COLO668 (cell line): ENCODE results near the gene MYCBPAP.
A peak's percentile ranks its signal among the peaks of the same experiment; 100 is the strongest.

Experiments used
- DNase-seq: peaks from one replicate; lab custom pipeline; 2025; ENCODE audit not compliant: unreplicated experiment; lab: John Stamatoyannopoulos, UW

MYCBPAP gene

GRCh38 chr17:50535407-50535806 is 27.2 kb downstream of the MYCBPAP start:
- DNase-seq, result no peak

DNA sequence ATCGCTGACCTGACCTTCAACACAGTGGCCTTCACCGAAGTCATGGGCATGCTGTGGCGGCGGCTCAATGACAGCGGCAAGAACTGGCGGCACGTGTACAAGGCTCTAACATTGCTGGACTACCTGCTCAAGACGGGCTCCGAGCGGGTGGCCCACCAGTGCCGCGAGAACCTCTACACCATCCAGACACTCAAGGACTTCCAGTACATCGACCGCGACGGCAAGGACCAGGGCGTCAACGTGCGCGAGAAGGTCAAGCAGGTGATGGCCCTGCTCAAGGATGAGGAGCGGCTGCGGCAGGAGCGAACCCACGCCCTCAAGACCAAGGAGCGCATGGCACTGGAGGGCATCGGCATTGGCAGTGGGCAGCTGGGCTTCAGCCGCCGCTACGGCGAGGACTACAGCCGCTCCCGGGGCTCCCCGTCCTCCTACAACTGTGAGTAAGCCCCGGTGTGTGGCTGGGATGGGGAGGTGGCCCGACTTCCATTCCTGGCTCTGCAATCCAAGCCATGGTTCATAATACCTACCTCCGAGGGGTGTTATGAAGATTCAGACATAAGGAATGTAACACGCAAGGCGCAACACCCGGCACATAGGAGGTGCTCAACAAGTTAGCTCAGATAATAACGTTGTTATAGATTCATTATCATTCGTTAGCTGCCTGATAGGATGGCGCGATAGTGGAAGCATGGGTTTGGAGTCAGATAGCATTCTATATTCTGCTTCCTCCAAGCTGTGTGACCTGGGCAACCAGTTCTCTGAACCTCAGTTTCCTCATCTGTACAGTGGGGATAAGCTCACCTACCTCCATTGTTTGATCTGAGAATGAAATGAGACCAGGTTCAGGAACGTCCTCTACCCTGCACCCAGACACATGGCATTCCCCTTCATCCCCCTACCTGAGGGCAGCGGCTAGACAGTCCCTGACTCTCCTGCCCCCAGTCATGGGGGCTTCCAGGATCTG is 28.7 kb downstream of the MYCBPAP start:
- no peak for DNase-seq

DNA sequence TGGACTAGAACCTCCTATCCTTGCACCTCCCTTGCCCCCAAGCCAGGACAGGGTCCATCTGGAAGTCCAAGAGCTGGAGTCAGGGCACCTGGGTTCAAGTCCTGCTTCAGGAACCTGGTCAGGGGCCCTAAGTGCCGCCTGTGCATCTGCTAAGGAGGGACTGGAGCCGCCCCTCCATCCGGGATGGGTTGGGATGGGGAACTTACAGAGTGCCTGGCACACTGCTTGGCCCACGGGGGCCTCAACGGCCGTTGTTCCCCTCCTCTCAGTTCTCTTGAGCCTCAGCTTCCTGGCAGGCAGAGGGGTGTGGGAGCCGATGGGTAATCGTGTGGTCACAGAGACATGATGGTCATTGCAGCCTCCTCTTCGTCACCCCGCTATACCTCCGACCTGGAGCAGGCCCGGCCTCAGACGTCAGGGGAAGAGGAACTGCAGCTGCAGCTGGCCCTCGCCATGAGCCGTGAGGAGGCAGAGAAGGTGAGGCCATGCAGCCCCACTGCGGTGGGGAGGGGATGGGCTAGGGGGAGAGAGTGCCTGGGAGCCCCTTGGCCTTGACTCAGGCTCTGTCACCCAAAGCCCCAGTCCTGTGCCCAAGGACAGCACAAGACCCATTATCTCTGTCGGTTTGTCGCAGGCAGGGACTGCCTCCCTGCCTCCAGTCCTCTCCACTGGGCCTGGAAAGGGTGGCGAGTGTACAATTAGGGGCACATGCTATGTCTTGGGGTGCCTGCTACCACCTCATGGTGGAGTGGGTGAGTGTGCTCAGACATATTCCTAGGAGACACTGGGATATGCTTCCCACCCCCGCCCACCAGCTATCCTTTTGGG is 29.7 kb downstream of the MYCBPAP start:
- no peak for DNase-seq

DNA sequence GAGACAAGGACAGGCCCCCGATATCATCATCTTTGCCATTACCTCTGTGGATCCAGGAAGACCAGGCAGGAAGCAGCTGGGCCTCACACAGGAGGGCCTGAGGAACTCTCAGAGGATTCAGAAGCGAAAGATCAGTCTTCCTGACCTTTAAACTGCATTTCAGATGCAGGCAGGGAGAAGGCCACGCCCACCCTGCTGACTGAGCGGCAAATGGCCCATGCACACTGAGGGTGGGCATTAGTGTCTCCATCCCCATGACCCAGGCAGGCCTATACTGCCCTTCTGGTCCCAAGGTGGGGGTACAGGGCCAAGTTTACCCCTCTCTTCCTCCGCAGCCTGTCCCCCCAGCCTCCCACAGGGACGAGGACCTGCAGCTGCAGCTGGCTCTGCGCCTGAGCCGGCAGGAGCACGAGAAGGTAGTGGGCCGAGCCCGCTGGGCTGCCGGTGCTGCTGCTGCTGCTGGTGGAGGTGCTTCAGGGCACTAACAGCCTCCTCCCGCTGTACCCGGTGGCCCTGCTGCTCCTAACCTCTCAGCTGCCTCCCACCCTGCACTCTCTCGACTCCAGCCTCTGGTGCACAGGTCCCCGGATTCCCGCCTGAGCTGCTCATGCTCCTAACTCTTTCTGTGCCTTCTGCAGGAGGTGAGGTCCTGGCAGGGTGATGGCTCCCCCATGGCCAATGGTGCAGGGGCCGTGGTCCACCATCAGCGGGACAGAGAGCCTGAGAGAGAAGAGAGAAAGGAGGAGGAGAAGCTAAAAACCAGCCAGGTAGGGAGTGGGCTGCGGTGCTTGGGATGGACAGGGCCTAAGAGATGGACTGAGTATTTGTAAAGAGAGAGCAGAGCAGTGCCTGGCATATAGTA is 30.5 kb downstream of the MYCBPAP start:
- DNase-seq, result no peak

- peak; percentile 13 for DNase-seq
These were observed 31.7 kb downstream of the MYCBPAP start for GRCh38 chr17:50539762-50540559.

DNA sequence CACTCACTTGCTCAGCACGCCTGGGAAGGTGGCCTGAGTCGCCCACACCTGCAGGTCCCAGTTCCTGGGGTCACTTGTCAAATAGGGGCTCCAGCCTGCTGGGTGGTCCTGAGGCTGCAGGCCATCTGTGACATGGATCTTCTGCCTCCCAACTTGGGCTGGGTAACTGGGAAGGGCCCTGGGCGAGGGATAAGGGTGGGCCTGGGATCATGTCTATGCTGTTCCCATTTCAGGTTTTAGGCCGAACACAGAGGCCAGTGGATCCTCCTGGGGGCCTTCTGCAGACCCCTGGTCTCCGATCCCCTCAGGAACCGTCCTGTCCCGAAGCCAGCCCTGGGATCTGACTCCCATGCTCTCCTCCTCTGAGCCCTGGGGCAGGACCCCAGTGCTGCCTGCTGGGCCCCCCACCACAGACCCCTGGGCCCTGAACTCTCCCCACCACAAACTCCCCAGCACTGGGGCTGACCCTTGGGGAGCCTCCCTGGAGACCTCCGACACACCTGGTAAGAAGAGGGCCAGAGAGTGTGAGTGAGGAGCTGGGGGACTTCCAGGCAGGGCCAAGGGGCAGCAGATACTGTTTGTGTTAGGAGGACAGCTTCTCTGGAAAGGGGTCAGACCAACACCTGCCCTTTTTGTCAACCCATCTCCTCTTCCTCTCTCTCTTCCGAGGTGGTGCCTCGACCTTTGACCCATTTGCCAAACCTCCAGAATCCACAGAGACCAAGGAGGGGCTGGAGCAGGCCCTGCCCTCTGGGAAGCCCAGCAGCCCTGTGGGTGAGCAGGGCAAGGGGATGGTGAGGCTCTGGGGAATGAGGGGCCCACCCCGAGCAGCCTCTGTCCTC is 32.5 kb downstream of the MYCBPAP start:
- DNase-seq, result no peak

DNA sequence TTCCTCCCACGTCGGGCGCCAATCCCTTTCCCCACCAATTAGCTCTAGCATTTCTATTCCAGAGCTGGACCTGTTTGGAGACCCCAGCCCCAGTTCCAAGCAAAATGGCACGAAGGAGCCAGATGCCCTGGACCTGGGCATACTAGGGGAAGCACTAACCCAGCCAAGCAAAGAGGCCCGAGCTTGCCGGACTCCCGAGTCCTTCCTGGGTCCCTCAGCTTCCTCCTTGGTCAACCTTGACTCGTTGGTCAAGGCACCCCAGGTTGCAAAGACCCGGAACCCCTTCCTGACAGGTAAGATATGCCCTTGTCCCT is 33.1 kb downstream of the MYCBPAP start:
- no peak for DNase-seq

DNA sequence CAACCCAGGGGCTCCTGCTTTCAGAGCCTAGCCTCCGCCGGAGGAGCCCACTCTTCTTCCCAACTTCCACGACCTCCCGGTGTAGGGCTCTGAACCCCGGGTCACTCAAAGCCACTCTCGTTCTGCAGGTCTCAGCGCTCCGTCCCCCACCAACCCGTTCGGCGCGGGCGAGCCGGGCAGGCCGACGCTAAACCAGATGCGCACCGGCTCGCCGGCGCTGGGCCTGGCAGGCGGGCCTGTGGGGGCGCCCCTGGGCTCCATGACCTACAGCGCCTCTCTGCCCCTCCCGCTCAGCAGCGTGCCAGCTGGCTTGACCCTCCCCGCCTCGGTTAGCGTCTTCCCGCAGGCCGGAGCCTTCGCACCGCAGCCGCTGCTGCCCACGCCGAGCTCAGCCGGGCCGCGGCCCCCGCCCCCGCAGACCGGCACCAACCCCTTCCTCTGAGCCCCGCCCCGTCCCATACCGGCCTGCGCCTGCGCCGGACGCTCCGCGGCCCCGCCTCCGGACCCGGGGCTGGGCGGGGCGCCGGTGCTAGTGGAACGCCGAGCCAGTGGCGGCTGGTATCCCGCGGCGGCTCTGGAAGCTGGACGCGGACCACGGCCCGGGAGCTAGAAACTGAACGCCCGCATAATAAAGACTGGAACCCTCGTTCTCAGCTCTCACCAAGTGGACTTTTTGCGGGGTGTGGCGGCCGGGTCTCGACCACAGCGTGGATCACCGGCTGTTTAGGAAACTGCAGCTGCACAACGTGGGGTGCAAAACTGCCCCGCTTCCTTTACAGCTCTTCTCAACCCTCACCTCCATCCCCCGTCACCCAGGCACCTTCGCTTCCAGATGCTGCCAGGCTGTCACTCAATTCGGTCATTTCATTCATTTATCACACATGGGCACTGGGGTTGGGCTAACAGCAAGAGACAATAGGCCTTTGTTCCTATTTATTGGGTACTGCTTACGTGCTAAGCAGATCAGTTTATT is 33.8 kb downstream of the MYCBPAP start:
- peak; percentile 73 for DNase-seq

GRCh38 chr17:50542795-50543774 is 34.8 kb downstream of the MYCBPAP start:
- peak; percentile 9 for DNase-seq

GRCh38 chr17:50544516-50544915 is 36.3 kb downstream of the MYCBPAP start:
- DNase-seq, result no peak

DNA sequence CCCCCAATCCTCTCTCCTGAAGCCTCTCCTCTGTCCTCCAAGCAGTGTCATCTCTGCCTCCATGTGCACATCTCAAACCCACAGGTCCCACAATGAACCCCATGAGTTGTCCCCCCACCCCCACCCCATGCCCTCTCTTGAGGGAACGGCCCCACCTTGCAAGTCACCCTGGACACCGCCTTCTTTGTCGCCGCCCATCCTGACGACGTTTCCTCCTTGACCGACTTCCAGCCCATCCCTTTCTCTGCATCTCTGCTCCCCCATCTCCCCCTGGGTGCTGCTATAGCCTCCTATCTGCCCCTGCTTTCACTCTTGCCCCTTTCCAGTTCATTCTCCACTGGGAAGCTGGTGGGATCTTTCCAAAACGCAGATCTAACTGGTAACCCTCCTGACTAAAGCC is 37.1 kb downstream of the MYCBPAP start:
- no peak for DNase-seq

DNA sequence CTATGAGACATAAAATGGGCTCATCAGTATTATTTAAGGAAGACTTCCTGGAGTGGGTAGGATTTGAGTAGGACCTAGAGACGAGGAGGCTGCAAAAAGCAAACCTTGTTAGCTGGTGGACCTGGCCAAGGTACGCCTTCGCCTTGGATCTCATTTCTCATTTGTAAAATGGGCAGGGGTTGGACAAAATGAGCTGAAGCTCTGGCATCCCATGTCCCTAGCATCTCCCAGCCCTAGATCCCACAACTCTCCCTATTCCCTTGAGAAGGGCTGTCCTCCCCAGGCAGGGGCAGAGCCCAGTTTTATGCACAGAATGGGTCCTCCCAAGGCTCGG is 38.4 kb downstream of the MYCBPAP start:
- DNase-seq, result no peak

GRCh38 chr17:50547035-50547735 is 38.9 kb downstream of the MYCBPAP start, which contains the start of gene SPATA20:
Gene SPATA20, plus strand, starts transcription at chr17:50547174. Its CDS starts 35 bp downstream, at chr17:50547209.
- DNase-seq, result peak; percentile 88

DNA sequence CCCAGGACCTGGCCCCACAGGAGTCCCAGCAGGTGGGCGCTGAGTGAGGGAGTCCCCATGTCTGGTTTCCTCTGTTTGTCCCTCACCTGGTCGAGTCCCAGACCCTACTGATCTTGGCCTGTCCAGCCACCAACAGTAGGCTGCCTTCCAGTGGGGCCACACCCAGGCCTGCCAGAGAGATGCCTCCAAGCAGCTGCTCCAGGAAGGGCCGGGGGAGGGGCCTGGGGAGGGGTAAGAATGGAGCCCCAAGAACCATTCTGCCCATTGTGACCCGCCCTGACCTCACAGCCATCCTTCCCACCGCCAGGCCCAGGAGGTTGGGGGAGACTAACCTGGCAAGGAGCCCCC is 39.5 kb downstream of the MYCBPAP start:
- no peak for DNase-seq

DNA sequence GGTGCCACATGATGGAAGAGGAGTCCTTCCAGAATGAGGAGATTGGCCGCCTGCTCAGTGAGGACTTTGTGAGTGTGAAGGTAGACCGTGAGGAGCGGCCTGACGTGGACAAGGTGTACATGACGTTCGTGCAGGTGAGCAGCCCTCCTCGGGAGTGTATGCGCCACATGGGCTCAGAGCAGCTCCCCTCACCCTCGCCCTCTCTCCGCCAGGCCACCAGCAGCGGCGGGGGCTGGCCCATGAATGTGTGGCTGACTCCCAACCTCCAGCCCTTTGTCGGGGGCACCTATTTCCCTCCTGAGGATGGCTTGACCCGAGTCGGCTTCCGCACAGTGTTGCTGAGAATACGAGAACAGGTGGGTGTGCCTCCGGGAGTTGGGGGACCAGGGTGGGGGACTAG is 40.6 kb downstream of the MYCBPAP start:
- no peak for DNase-seq

DNA sequence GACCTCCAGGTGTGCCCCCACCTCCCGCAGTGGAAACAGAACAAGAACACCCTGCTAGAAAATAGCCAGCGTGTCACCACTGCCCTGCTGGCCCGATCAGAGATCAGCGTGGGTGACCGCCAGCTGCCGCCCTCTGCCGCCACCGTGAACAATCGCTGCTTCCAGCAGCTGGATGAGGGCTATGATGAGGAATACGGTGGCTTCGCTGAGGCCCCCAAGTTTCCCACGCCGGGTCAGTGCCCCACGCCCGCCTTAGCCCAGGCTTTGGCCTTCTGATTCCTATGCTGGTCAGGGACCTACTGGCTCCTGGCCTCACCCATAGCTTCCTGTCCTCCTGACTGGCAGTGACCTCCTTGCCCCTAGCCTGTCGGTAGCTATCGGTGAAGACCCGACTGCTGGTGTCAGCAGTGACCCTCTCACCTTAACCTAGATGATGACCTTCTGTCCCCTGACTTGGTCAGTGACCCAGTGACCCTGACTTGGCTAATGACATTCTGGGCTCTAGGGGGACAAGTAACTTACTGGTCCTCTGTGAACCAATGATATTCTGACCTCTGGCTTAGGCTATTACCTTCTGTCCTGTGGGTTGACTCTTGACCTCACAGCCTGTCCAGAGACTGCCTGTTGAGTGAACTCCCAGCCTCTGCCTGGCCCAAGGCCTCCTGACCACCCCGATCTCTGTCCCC is 41.2 kb downstream of the MYCBPAP start:
- no peak for DNase-seq
